Central memory CD8-positive, alpha-beta T cell (primary cell): ENCODE data around the gene GRK2.
A peak's percentile ranks its signal among the peaks of the same experiment; 100 is the strongest.
"Not testable (repeated sequence)": the region's sequence is repeated elsewhere in the genome, so short reads cannot be mapped to it uniquely, and the experiment has no call there.

Source experiments
- ATAC-seq: fragments of 150-1000 bp; cut with Tn5 transposase; replicated peaks from 2 replicates; pipeline ENCODE4 v1.10.0; 2022; ENCODE audit warnings: mild to moderate bottlenecking, moderate FRiP score, moderate number of reproducible peaks; ENCODE audit not compliant: poor library complexity, severe bottlenecking; ENCODE audit errors: extremely low read depth
- DNase-seq, 2 donors: peaks; one replicate each; pipeline ENCODE4 v3.0.0; 2021; ENCODE audit warnings: low spot score in 2 of 2
- H3K27ac Mint-ChIP-seq: one replicate; pipeline ENCODE4 v1.8.0; 2022; ENCODE audit warnings: low read depth, mild to moderate bottlenecking, moderate library complexity, mixed read lengths
- H3K27me3 Mint-ChIP-seq: one replicate; pipeline ENCODE4 v1.8.0; 2022; ENCODE audit warnings: mixed read lengths
- H3K36me3 Mint-ChIP-seq: one replicate; pipeline ENCODE4 v1.8.0; 2022; ENCODE audit warnings: mild to moderate bottlenecking, moderate library complexity, mixed read lengths; ENCODE audit not compliant: insufficient read depth
- H3K4me1 Mint-ChIP-seq: one replicate; pipeline ENCODE4 v1.8.0; 2022; ENCODE audit warnings: mixed read lengths
- H3K4me3 Mint-ChIP-seq: one replicate; pipeline ENCODE4 v1.8.0; 2022; ENCODE audit warnings: mild to moderate bottlenecking, moderate library complexity, mixed read lengths
- H3K9me3 Mint-ChIP-seq: one replicate; pipeline ENCODE4 v1.8.0; 2022; ENCODE audit warnings: mixed read lengths

The GRK2 gene

GRCh38 chr11:67266449-67267187 lies at the start of gene GRK2:
Gene GRK2, plus strand, starts transcription at chr11:67266473. Its CDS starts 227 bp downstream, at chr11:67266700.
- peaks cover 51% of the 10 kb centered on the region for H3K36me3 Mint-ChIP-seq

GRCh38 chr11:67227726-67228125 lies 38.5 kb upstream of the GRK2 start:
- no peaks in the 10 kb centered on the region for H3K4me1 Mint-ChIP-seq
- no peak for DNase-seq
- no peaks in the 10 kb centered on the region for H3K9me3 Mint-ChIP-seq
- no peak overlapping the region for H3K27ac Mint-ChIP-seq
- H3K27me3 Mint-ChIP-seq = no peaks in the 10 kb centered on the region
- no peak for ATAC-seq
- peaks cover 56% of the 10 kb centered on the region for H3K36me3 Mint-ChIP-seq
- no peak overlapping the region for H3K4me3 Mint-ChIP-seq

More at GRCh38 chr11:67266449-67267187, at the start of gene GRK2:
- Mint-ChIP-seq H3K9me3 (no peaks in the 10 kb centered on the region), H3K4me1 (peaks cover 74% of the 10 kb centered on the region), H3K4me3 (peak within 1 kb of the TSS; percentile 99), H3K27ac (peak within 1 kb of the TSS; percentile 98), H3K27me3 (no peaks in the 10 kb centered on the region)
- ATAC-seq = no peak
- DNase-seq = no peak

- peaks cover 53% of the 10 kb centered on the region for H3K36me3 Mint-ChIP-seq
- DNase-seq = no peak
- no peaks in the 10 kb centered on the region for H3K27me3 Mint-ChIP-seq
- H3K27ac Mint-ChIP-seq = no peak overlapping the region
- no peaks in the 10 kb centered on the region for H3K9me3 Mint-ChIP-seq
- no peak overlapping the region for H3K4me3 Mint-ChIP-seq
- peaks cover 12% of the 10 kb centered on the region for H3K4me1 Mint-ChIP-seq
- ATAC-seq = no peak
Observed at GRCh38 chr11:67230406-67230805, 35.9 kb upstream of the GRK2 start.

GRCh38 chr11:67230886-67231285 lies 35.4 kb upstream of the GRK2 start:
- H3K36me3 Mint-ChIP-seq = peaks cover 52% of the 10 kb centered on the region
- no peaks in the 10 kb centered on the region for H3K9me3 Mint-ChIP-seq
- ATAC-seq (no peak), DNase-seq (no peak)
- no peak overlapping the region for H3K4me3 Mint-ChIP-seq
- no peak overlapping the region for H3K27ac Mint-ChIP-seq
- H3K4me1 Mint-ChIP-seq = peaks cover 12% of the 10 kb centered on the region
- H3K27me3 Mint-ChIP-seq = no peaks in the 10 kb centered on the region

GRCh38 chr11:67233584-67234190 lies 32.6 kb upstream of the GRK2 start:
- ATAC-seq (no peak), DNase-seq (no peak)
- Mint-ChIP-seq H3K4me1 (peaks cover 14% of the 10 kb centered on the region), H3K27ac (no peak overlapping the region), H3K9me3 (no peaks in the 10 kb centered on the region), H3K4me3 (no peak overlapping the region), H3K27me3 (no peaks in the 10 kb centered on the region), H3K36me3 (peaks cover 36% of the 10 kb centered on the region)

GRCh38 chr11:67234571-67234970 lies 31.7 kb upstream of the GRK2 start:
- H3K4me3 Mint-ChIP-seq, H3K9me3 Mint-ChIP-seq, ATAC-seq, H3K27me3 Mint-ChIP-seq, DNase-seq, H3K27ac Mint-ChIP-seq: not testable (repeated sequence)
- H3K36me3 Mint-ChIP-seq = peaks cover 30% of the 10 kb centered on the region
- H3K4me1 Mint-ChIP-seq = peaks cover 23% of the 10 kb centered on the region

GRCh38 chr11:67237574-67237973 lies 28.7 kb upstream of the GRK2 start:
- Mint-ChIP-seq H3K36me3 (peaks cover 38% of the 10 kb centered on the region), H3K27ac (no peak overlapping the region), H3K4me3 (no peak overlapping the region), H3K27me3 (no peaks in the 10 kb centered on the region), H3K9me3 (no peaks in the 10 kb centered on the region), H3K4me1 (peaks cover 47% of the 10 kb centered on the region)
- DNase-seq = no peak
- ATAC-seq = no peak

- Mint-ChIP-seq H3K27me3 (no peaks in the 10 kb centered on the region), H3K9me3 (no peaks in the 10 kb centered on the region), H3K4me3 (peak overlapping the region; percentile 99), H3K4me1 (peaks cover 55% of the 10 kb centered on the region), H3K36me3 (peaks cover 52% of the 10 kb centered on the region), H3K27ac (peak overlapping the region; percentile 100)
- DNase-seq (no peak), ATAC-seq (no peak)
Observed at GRCh38 chr11:67238894-67239782, 27.1 kb upstream of the GRK2 start.

GRCh38 chr11:67239783-67240575 lies 26.3 kb upstream of the GRK2 start:
- Mint-ChIP-seq H3K27me3 (no peaks in the 10 kb centered on the region), H3K4me1 (peaks cover 57% of the 10 kb centered on the region), H3K9me3 (no peaks in the 10 kb centered on the region), H3K27ac (peak overlapping the region; percentile 100), H3K36me3 (peaks cover 54% of the 10 kb centered on the region), H3K4me3 (peak overlapping the region; percentile 99)
- ATAC-seq (peak; percentile 82), DNase-seq (peak; percentile 86 to 97)

GRCh38 chr11:67240576-67241389 lies 25.5 kb upstream of the GRK2 start:
- H3K9me3 Mint-ChIP-seq = no peaks in the 10 kb centered on the region
- DNase-seq = peak; percentile 70 to 83
- H3K27me3 Mint-ChIP-seq = no peaks in the 10 kb centered on the region
- peak; percentile 48 for ATAC-seq
- H3K4me1 Mint-ChIP-seq = peaks cover 65% of the 10 kb centered on the region
- H3K36me3 Mint-ChIP-seq = peaks cover 62% of the 10 kb centered on the region
- H3K4me3 Mint-ChIP-seq = peak overlapping the region; percentile 99
- H3K27ac Mint-ChIP-seq = peak overlapping the region; percentile 100

GRCh38 chr11:67242548-67242947 lies 23.7 kb upstream of the GRK2 start:
- Mint-ChIP-seq H3K4me3 (peak overlapping the region; percentile 99), H3K36me3 (peaks cover 76% of the 10 kb centered on the region), H3K27me3 (no peaks in the 10 kb centered on the region), H3K4me1 (peaks cover 71% of the 10 kb centered on the region), H3K27ac (peak overlapping the region; percentile 100), H3K9me3 (no peaks in the 10 kb centered on the region)
- DNase-seq (no peak), ATAC-seq (no peak)
